ENCODE data around the gene CDH2. TPM values are rescaled to one million over a fixed set of nuclear protein-coding genes. Genes with fewer than 3 reads are reported as not detected.

Gene CDH2
- total RNA-seq, 1 experiment from 2014 or later, result 36.2 TPM

GRCh38 chr18:28063271-28063761, 113.6 kb downstream of the CDH2 start:
- Mint-ChIP-seq H3K4me1 (peaks cover 22 to 24% of the 10 kb centered on the region in 2 experiments), H3K4me3 (no peak overlapping the region)
- peaks cover 2% of the 10 kb centered on the region; the same call in 1 of the 2 replicates for H3K79me2 ChIP-seq (ENCODE audit: insufficient read depth, low read length)

More at GRCh38 chr18:28063271-28063761, 113.6 kb downstream of the CDH2 start:
- DNase-seq, result no peak
- Histone ChIP-seq H3K23me2 (ENCODE audit: insufficient read length, low read depth, low read length, poor library complexity, severe bottlenecking) (no peaks in the 10 kb centered on the region), H3K56ac (ENCODE audit: insufficient read length, low read depth, low read length) (no peak overlapping the region), H3K18ac (ENCODE audit: insufficient read length, low read depth, low read length) (no peak overlapping the region), H3K4me1 (ENCODE audit: insufficient read depth, low read length) (no peaks in the 10 kb centered on the region; the same call in 1 of the 2 replicates), H4K5ac (ENCODE audit: insufficient read length, low read depth, low read length) (no peak overlapping the region), H2AFZ (ENCODE audit: low read length) (no peak overlapping the region), H2BK15ac (ENCODE audit: low read depth, low read length) (no peak overlapping the region), H3K4me2 (ENCODE audit: insufficient read depth, insufficient read length, low read length) (no peak overlapping the region), H3K27me3 (ENCODE audit: insufficient read depth, low read length) (no peaks in the 10 kb centered on the region), H3K79me1 (ENCODE audit: insufficient read depth, low read depth, low read length, poor library complexity, severe bottlenecking) (no peaks in the 10 kb centered on the region), H3K4ac (ENCODE audit: low read depth, low read length) (no peak overlapping the region), H3K9me3 (ENCODE audit: control insufficient read depth, low read depth, low read length) (no peaks in the 10 kb centered on the region), H3K14ac (ENCODE audit: insufficient read depth, low read length) (no peak overlapping the region), H2BK120ac (ENCODE audit: low read depth, low read length, poor library complexity, severe bottlenecking) (no peak overlapping the region), H3K23ac (ENCODE audit: insufficient read length, low read depth, low read length) (no peak overlapping the region), H4K20me1 (ENCODE audit: control insufficient read depth, insufficient read depth, insufficient read length) (no peaks in the 10 kb centered on the region), H4K91ac (ENCODE audit: insufficient read length, low read depth, low read length) (no peak overlapping the region), H3K27ac (ENCODE audit: insufficient read length, low read depth, low read length) (no peak overlapping the region), H4K8ac (replicated peaks; ENCODE audit: insufficient read length, low read depth, low read length) (no peak overlapping the region), H2BK5ac (ENCODE audit: insufficient read length, low read length) (no peak overlapping the region), H3K9ac (ENCODE audit: extremely low read depth, insufficient read length, low read length) (no peak overlapping the region), H2AK5ac (ENCODE audit: insufficient read length, low read length) (no peak overlapping the region), H2BK12ac (ENCODE audit: insufficient read length, low read depth, low read length) (no peak overlapping the region), H2BK20ac (ENCODE audit: low read depth, low read length, poor library complexity, severe bottlenecking) (no peak overlapping the region), H3T11ph (ENCODE audit: low read length) (no peak overlapping the region)
- peaks cover 0 to 6% (median 3%) of the 10 kb centered on the region in 3 experiments; a peak in 3 of 7 replicates for H3K36me3 Mint-ChIP-seq (ENCODE audit: insufficient read depth in 1 of 3, low read depth in 3 of 3)
- peaks cover 2 to 3% of the 10 kb centered on the region in 2 experiments; a peak in 2 of 5 replicates for H3K9me3 Mint-ChIP-seq
- H3K27ac Mint-ChIP-seq, result peak overlapping the region in 1 of 3 experiments; percentile 18; a peak in 2 of 7 replicates
- WGBS (ENCODE audit: extremely low coverage, insufficient read length, low lambda C conversion rate), result no CpG with 5 or more reads among the region's 2 CpGs
- TF ChIP-seq, protein P1, sequence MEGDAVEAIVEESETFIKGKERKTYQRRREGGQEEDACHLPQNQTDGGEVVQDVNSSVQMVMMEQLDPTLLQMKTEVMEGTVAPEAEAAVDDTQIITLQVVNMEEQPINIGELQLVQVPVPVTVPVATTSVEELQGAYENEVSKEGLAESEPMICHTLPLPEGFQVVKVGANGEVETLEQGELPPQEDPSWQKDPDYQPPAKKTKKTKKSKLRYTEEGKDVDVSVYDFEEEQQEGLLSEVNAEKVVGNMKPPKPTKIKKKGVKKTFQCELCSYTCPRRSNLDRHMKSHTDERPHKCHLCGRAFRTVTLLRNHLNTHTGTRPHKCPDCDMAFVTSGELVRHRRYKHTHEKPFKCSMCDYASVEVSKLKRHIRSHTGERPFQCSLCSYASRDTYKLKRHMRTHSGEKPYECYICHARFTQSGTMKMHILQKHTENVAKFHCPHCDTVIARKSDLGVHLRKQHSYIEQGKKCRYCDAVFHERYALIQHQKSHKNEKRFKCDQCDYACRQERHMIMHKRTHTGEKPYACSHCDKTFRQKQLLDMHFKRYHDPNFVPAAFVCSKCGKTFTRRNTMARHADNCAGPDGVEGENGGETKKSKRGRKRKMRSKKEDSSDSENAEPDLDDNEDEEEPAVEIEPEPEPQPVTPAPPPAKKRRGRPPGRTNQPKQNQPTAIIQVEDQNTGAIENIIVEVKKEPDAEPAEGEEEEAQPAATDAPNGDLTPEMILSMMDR (conservative IDR thresholded peaks at IDR 0.05), result no peak
- H3K27me3 Mint-ChIP-seq (ENCODE audit: low read depth), result no peaks in the 10 kb centered on the region
